PC-9 (cell line): ENCODE measurements around the gene WDR93. TPM values are rescaled to one million over a fixed set of nuclear protein-coding genes. Genes with fewer than 3 reads are reported as not detected.
A peak's percentile ranks its signal among the peaks of the same experiment; 100 is the strongest.
"Not testable (repeated sequence)": the region's sequence is repeated elsewhere in the genome, so short reads cannot be mapped to it uniquely, and the experiment has no call there.

Experiments
- BruUV-seq: library from RNA; stranded (reverse); fragments of 400-500 nt; replicated peaks from 2 replicates; lab custom pipeline; 2021; lab: Mats Ljungman, UMichigan
- CTCF ChIA-PET: fragments of 300-600 bp; sonication (Branson Sonifier 250); formaldehyde crosslinking; loops from one replicate; lab custom pipeline; 2022; ENCODE audit warnings: antibody characterized with exemption; lab: Charles Lee
- POLR2A ChIA-PET: fragments of 300-600 bp; sonication (Branson Sonifier 250); formaldehyde crosslinking; loops from one replicate; lab custom pipeline; 2022; ENCODE audit warnings: antibody characterized with exemption; ENCODE audit not compliant: unreplicated experiment; lab: Charles Lee
- DNase-seq, 2 experiments: peaks; one replicate each; pipeline versions ENCODE4 v3.0.0 to v3.0.0-alpha.2; 2015 to 2022; ENCODE audit warnings: mixed read lengths in 1 of 2
- H2AFZ ChIP-seq: fragments of 200-600 bp; sonication (generic); 2 replicates; pipeline ENCODE4 v1.8.1; 2017; ENCODE audit warnings: antibody characterized with exemption
- H3F3A ChIP-seq: fragments of 200-600 bp; sonication (generic); 2 replicates; pipeline ENCODE4 v1.8.1; 2017; ENCODE audit warnings: antibody characterized with exemption, mild to moderate bottlenecking, low read depth; ENCODE audit not compliant: insufficient read depth
- H3K27ac ChIP-seq: fragments of 200-600 bp; sonication (generic); 2 replicates; pipeline ENCODE4 v1.6.1; 2016; ENCODE audit warnings: mixed run types
- H3K27me3 ChIP-seq: fragments of 200-600 bp; sonication (generic); 2 replicates; pipeline ENCODE4 v1.6.1; 2016; ENCODE audit warnings: low read depth, mixed run types; ENCODE audit not compliant: insufficient read depth
- H3K36me3 ChIP-seq: fragments of 200-600 bp; sonication (generic); 2 replicates; pipeline ENCODE4 v1.6.1; 2016; ENCODE audit warnings: low read depth, mixed run types
- H3K4me1 ChIP-seq: fragments of 200-600 bp; sonication (generic); replicated peaks from 2 replicates; pipeline ENCODE4 v1.6.1; 2016; ENCODE audit warnings: mixed run types; ENCODE audit not compliant: insufficient read depth
- H3K4me2 ChIP-seq: fragments of 200-600 bp; sonication (generic); 2 replicates; pipeline ENCODE4 v1.6.1; 2017; ENCODE audit warnings: mixed run types
- H3K4me3 ChIP-seq: fragments of 200-600 bp; sonication (generic); 2 replicates; pipeline ENCODE4 v1.6.1; 2016; ENCODE audit warnings: mixed run types
- H3K79me2 ChIP-seq: fragments of 200-600 bp; sonication (generic); 2 replicates; pipeline ENCODE4 v1.6.1; 2017; ENCODE audit warnings: low read depth, mixed run types
- H3K9me2 ChIP-seq: fragments of 200-600 bp; sonication (generic); 2 replicates; pipeline ENCODE4 v1.8.1; 2017; ENCODE audit warnings: mild to moderate bottlenecking; ENCODE audit not compliant: insufficient read depth
- H3K9me3 ChIP-seq: fragments of 200-600 bp; sonication (generic); 2 replicates; pipeline ENCODE4 v1.8.1; 2016; ENCODE audit warnings: low read depth; ENCODE audit not compliant: insufficient read depth
- H4K20me1 ChIP-seq: fragments of 200-600 bp; sonication (generic); 2 replicates; pipeline ENCODE4 v1.8.1; 2017; ENCODE audit not compliant: insufficient read depth
- CTCF ChIP-seq: fragments of 200-600 bp; sonication (generic); conservative IDR thresholded peaks from 2 replicates; pipeline ENCODE4 v1.6.1; 2017; ENCODE audit warnings: mixed run types, antibody characterized with exemption, mild to moderate bottlenecking, moderate library complexity
- EZH2 ChIP-seq: fragments of 200-600 bp; sonication (generic); IDR thresholded peaks from 2 replicates; pipeline ENCODE4 v1.8.0; 2017; ENCODE audit warnings: antibody characterized with exemption, low read depth
- intact Hi-C: fragments of 100-400 bp; cut with micrococcal nuclease; formaldehyde crosslinking; loops from one replicate; pipeline ENCODE4 v1.10.0; 2022; ENCODE audit not compliant: unreplicated experiment
- total RNA-seq: library from RNA; stranded (reverse); gene quantifications from 2 replicates; pipeline ENCODE4 v1.2.3, GENCODE V29; 2021

WDR93 gene
- total RNA-seq, 1 experiment from 2014 or later: 1.8 TPM

- no peak for TF ChIP-seq CTCF
- no peak for TF ChIP-seq EZH2
- H3K4me1 ChIP-seq: peaks cover 76% of the 10 kb centered on the region
- H3K9me3 ChIP-seq: no peaks in the 10 kb centered on the region
- H4K20me1 ChIP-seq: no peaks in the 10 kb centered on the region
- no peak overlapping the region for H3K4me3 ChIP-seq
- intact Hi-C loops: loop anchor here (1.0 kb wide), 1 partner anchor 21 kb away; no protein-coding TSS in a partner anchor
- peak overlapping the region; percentile 63 for H3K4me2 ChIP-seq
- H3K27me3 ChIP-seq: no peaks in the 10 kb centered on the region
- peaks cover 69% of the 10 kb centered on the region for H3F3A ChIP-seq
- no peaks in the 10 kb centered on the region for H3K9me2 ChIP-seq
- no peaks in the 10 kb centered on the region for H3K79me2 ChIP-seq
- H3K27ac ChIP-seq: peak overlapping the region; percentile 96
- BruUV-seq: TSS peak; percentile 63
- H2AFZ ChIP-seq: 0 out of 2 replicates have a peak overlapping the region, but pooled peaks have one; percentile 15
- POLR2A ChIA-PET: interaction anchor here (0.7 to 1.5 kb wide), 2 partner anchors 21 to 54 kb away, joined by 4 read pairs; no protein-coding TSS in a partner anchor
- peaks cover 5% of the 10 kb centered on the region; the same call in 1 of the 2 replicates for H3K36me3 ChIP-seq
- CTCF ChIA-PET: interaction anchor here (1.2 to 1.9 kb wide), 2 partner anchors 21 to 55 kb away, joined by 5 to 8 read pairs (median 5); no protein-coding TSS in a partner anchor
- peak; percentile 91 to 96 for DNase-seq
These were observed 91.4 kb downstream of the WDR93 start for GRCh38 chr15:89781891-89782618.

- H4K20me1 ChIP-seq, DNase-seq, H3K27me3 ChIP-seq, intact Hi-C loops, H3K4me3 ChIP-seq, H2AFZ ChIP-seq, BruUV-seq, H3K79me2 ChIP-seq, H3K9me2 ChIP-seq, H3K9me3 ChIP-seq: not testable (repeated sequence)
- Histone ChIP-seq H3K36me3 (peaks cover 11% of the 10 kb centered on the region), H3K4me1 (peaks cover 76% of the 10 kb centered on the region), H3F3A (peaks cover 75% of the 10 kb centered on the region), H3K4me2 (peak overlapping the region; percentile 52), H3K27ac (peak overlapping the region; percentile 96)
- CTCF ChIA-PET: interaction anchor here (0.7 to 1.7 kb wide), 3 partner anchors 21 to 92 kb away, joined by 3 to 6 read pairs (median 5); partner anchors contain the start of gene ANPEP
- POLR2A ChIA-PET: interaction anchor here (0.6 to 1.5 kb wide), 3 partner anchors 15 to 54 kb away, joined by 4 to 9 read pairs (median 4); no protein-coding TSS in a partner anchor
These were observed 92.0 kb downstream of the WDR93 start for GRCh38 chr15:89782619-89782950.

GRCh38 chr15:89783111-89783860, 92.7 kb downstream of the WDR93 start:
- Histone ChIP-seq H3K4me3 (no peak overlapping the region), H3F3A (peaks cover 82% of the 10 kb centered on the region), H3K9me2 (no peaks in the 10 kb centered on the region), H3K27ac (peak overlapping the region; percentile 96), H3K79me2 (no peaks in the 10 kb centered on the region), H3K9me3 (no peaks in the 10 kb centered on the region), H3K27me3 (no peaks in the 10 kb centered on the region), H3K4me1 (peaks cover 76% of the 10 kb centered on the region), H4K20me1 (no peaks in the 10 kb centered on the region), H2AFZ (no peak overlapping the region), H3K36me3 (peaks cover 18% of the 10 kb centered on the region), H3K4me2 (peak overlapping the region; percentile 52; the same call in 1 of the 2 replicates)
- no TSS peak for BruUV-seq
- ChIA-PET CTCF (interaction anchor here (0.7 to 1.7 kb wide), 3 partner anchors 22 to 92 kb away, joined by 3 to 6 read pairs (median 5); partner anchors contain the start of gene ANPEP), POLR2A (interaction anchor here (0.5 to 0.6 kb wide), 4 partner anchors 15 to 130 kb away, joined by 3 to 9 read pairs (median 4); no protein-coding TSS in a partner anchor)
- intact Hi-C loops: no loop called here
- no peak for TF ChIP-seq CTCF
- no peak for TF ChIP-seq EZH2
- DNase-seq: peak; percentile 51 to 55
